ENCODE data around the gene LIM2.

- TF ChIP-seq SMC3 (conservative IDR thresholded peaks at IDR 0.05; ENCODE audit: insufficient read depth, low read depth, low read length) (no peak), ZNF224 (CRISPR knock-in tag; IDR thresholded peaks at IDR 0.05) (no peak), FOXM1 (IDR thresholded peaks at IDR 0.05; ENCODE audit: low read depth) (no peak), FOXM1 (CRISPR knock-in tag; IDR thresholded peaks at IDR 0.05; ENCODE audit: low read depth) (no peak)
Measured at GRCh38 chr19:51427201-51427600, 39.4 kb upstream of the LIM2 start.
